ENCODE results near the gene CCDC71. TPM values are rescaled to one million over a fixed set of nuclear protein-coding genes. Genes with fewer than 3 reads are reported as not detected.
A peak's percentile ranks its signal among the peaks of the same experiment; 100 is the strongest.

The CCDC71 gene
- polyA plus RNA-seq, 2 donors = 10.1 to 19.1 TPM

DNA sequence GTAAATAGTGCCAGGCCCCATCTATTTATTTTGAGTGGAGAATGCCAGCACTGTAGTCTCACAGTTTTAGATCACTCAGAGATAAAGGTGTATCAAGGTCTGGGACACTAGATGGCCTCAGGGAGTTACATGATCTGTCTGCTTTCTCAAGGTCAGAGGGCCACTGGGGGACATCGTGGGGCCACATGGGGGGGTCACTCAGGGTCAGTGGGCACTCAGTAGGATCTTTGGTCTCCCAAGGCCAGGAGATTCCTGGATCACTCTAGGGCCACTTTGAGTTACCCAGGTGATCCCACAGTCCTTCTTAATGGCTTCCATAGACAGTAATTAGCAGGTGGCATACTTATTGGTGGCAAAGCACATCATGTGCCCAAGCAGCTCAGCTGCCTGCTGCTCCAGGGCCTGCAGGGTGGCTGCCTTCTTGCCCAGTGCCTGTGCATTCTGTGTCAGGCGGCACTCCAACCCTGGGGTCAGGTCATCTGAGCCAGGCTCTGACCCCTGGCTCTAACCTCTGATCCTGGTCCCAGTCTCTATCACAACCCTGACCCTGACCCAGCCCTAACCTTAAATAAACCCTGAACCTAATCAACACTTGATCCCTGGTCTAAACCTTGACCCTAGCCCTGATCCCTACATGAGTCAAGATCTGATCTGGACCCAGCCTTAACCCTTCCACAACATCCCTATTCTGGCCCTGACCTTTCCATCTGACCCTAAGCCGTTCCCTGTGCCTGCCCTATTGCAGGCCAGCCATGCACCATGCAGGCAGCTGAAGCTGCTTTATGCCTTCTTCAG, 31.5 kb downstream of the CCDC71 start:
- no peaks in the 10 kb centered on the region for H3K9me3 ChIP-seq (ENCODE audit: control insufficient read depth in 2 of 2, insufficient read depth in 1 of 2, low read depth in 1 of 2, low read length in 1 of 2)
- H3K27ac ChIP-seq (ENCODE audit: low read depth in 2 of 2, low read length in 1 of 2) = peak overlapping the region in 1 of 2 donors; percentile 56
- peaks cover 13 to 18% of the 10 kb centered on the region in 2 donors for H3K4me1 ChIP-seq (ENCODE audit: control insufficient read depth in 2 of 2, insufficient read depth in 2 of 2, low read length in 1 of 2)
- H3K27me3 ChIP-seq (ENCODE audit: control insufficient read depth in 1 of 2, insufficient read depth in 2 of 2, low read length in 2 of 2) = no peaks in the 10 kb centered on the region
- WGBS, 2 donors = 52 to 68% methylated on average over 3 of the region's 3 CpGs
- H3K36me3 ChIP-seq (ENCODE audit: control insufficient read depth in 2 of 2, insufficient read depth in 2 of 2, low read length in 1 of 2) = peaks cover 2 to 12% of the 10 kb centered on the region in 2 donors
- H3K4me3 ChIP-seq (ENCODE audit: low read depth in 1 of 2, low read length in 2 of 2) = no peak overlapping the region

DNA sequence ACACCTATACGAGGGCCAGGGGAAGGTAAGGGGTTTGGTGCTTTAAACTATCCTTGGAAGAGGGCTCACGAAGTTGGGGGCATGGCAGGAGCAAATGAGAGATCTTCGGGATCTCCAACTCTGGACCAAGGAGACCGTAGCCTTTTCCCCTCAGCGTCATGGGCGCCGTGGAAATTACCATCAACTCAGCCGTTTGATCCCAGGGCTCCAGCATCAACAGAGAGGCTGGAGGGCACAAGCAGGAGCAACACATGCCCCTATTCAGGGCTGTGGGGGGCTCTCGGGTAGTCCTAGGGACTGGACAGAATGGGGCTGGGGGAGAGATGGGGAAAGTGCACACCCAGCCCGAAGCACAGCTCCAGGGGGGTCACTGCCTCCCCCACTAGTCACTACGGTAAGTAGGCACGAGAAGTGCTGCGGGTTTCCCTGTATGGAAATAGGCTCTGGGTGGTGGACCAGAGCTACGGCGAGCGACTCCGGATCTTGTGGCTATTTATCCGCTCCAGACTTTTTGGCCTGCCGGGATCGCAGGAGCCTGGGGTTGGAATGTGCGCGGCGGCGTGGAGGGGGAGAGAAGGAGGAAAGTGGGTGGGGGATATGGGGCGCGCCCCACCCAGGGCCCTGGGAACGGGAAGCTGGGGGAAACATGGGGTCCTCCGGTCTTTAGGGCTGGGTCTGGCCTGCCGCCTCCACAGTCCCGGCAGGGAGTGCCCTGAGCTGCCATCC, 32.7 kb downstream of the CCDC71 start:
- Histone ChIP-seq H3K36me3 (ENCODE audit: control insufficient read depth in 2 of 2, insufficient read depth in 2 of 2, low read length in 1 of 2) (peaks cover 4 to 23% of the 10 kb centered on the region in 2 donors), H3K4me3 (ENCODE audit: low read depth in 1 of 2, low read length in 2 of 2) (peak overlapping the region; percentile 47 to 64), H3K9me3 (ENCODE audit: control insufficient read depth in 2 of 2, insufficient read depth in 1 of 2, low read depth in 1 of 2, low read length in 1 of 2) (no peaks in the 10 kb centered on the region), H3K27me3 (ENCODE audit: control insufficient read depth in 1 of 2, insufficient read depth in 2 of 2, low read length in 2 of 2) (no peaks in the 10 kb centered on the region), H3K27ac (ENCODE audit: low read depth in 2 of 2, low read length in 1 of 2) (peak overlapping the region; percentile 85 to 87), H3K4me1 (ENCODE audit: control insufficient read depth in 2 of 2, insufficient read depth in 2 of 2, low read length in 1 of 2) (peaks cover 13 to 18% of the 10 kb centered on the region in 2 donors)
- WGBS, 2 donors = 6 to 7% methylated on average over 28 to 30 of the region's 30 CpGs

DNA sequence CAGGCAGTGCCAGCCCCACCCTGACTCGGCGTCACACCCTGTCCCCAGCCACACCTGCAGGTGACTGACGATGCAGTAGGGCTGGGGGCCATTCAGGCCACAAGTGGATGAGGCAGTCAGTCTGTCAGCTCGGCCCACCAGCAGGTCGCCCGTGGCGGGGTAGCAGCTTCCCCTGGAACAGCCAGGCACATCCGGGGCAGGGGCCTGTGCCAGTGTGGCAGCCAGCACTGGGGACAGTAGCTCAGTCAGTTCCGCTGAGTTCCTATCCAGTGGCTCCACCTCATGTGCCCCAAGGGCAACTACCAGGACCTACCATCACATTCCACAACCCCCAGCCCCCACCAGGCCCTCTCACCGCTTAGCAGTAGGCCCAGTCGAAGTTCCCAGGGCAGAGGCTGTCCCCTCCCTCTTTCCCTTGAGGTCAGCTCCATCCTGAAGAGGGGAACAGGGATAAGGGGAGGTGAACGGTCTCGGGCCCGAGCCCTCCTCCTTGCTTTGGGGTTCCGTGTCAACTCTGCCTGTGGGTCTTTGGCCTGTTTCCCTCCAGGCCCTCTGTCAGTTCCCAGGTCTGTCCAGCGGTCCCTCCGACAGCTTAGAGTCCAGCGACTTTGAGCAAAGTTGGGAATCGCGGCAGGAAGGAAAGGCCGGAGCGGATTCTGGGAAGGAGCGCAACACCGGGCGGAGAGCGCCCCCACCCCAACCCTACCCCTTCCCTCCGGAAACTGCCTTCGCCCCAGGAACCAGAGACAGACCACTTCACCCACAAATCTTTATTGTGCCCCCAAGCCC, 33.5 kb downstream of the CCDC71 start, which contains the start of gene LAMB2:
Gene LAMB2 (minus strand): TSS at position 614 of the 789 bp plus-strand sequence. CDS start 183 bp downstream, at position 431.
- Histone ChIP-seq H3K27ac (ENCODE audit: low read depth in 2 of 2, low read length in 1 of 2) (peak within 1 kb of the TSS; percentile 85 to 87), H3K4me3 (ENCODE audit: low read depth in 1 of 2, low read length in 2 of 2) (peak within 1 kb of the TSS; percentile 47 to 64), H3K4me1 (ENCODE audit: control insufficient read depth in 2 of 2, insufficient read depth in 2 of 2, low read length in 1 of 2) (peaks cover 13 to 18% of the 10 kb centered on the region in 2 donors), H3K36me3 (ENCODE audit: control insufficient read depth in 2 of 2, insufficient read depth in 2 of 2, low read length in 1 of 2) (peaks cover 4 to 28% of the 10 kb centered on the region in 2 donors), H3K9me3 (ENCODE audit: control insufficient read depth in 2 of 2, insufficient read depth in 1 of 2, low read depth in 1 of 2, low read length in 1 of 2) (no peaks in the 10 kb centered on the region), H3K27me3 (ENCODE audit: control insufficient read depth in 1 of 2, insufficient read depth in 2 of 2, low read length in 2 of 2) (no peaks in the 10 kb centered on the region)
- 11 to 15% methylated on average over 27 to 28 of the region's 28 CpGs for WGBS, 2 donors

DNA sequence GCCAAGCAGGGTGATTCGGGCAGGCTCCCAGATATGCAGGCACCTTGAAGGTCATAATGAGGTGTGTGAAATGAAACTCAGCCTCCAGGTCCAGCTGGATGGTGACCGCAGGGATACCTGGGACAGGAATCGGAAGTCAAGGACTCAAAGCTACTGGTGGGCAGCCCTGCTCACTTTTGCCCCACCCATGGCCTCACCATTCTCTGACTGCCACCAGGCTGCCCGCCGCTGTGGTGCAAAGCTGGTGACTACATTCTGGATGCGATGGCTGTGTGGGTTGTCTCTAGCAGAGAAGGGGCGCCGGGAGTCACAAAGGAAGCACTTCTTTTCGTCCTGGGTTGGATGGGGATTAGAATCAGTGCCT, 34.1 kb downstream of the CCDC71 start:
- H3K27me3 ChIP-seq (ENCODE audit: control insufficient read depth in 1 of 2, insufficient read depth in 2 of 2, low read length in 2 of 2) = no peaks in the 10 kb centered on the region
- H3K4me1 ChIP-seq (ENCODE audit: control insufficient read depth in 2 of 2, insufficient read depth in 2 of 2, low read length in 1 of 2) = peaks cover 13 to 18% of the 10 kb centered on the region in 2 donors
- H3K9me3 ChIP-seq (ENCODE audit: control insufficient read depth in 2 of 2, insufficient read depth in 1 of 2, low read depth in 1 of 2, low read length in 1 of 2) = no peaks in the 10 kb centered on the region
- whole genome bisulfite sequencing, 2 donors = 37% methylated on average over 9 of the region's 9 CpGs
- peaks cover 4 to 28% of the 10 kb centered on the region in 2 donors for H3K36me3 ChIP-seq (ENCODE audit: control insufficient read depth in 2 of 2, insufficient read depth in 2 of 2, low read length in 1 of 2)
- H3K4me3 ChIP-seq (ENCODE audit: low read depth in 1 of 2, low read length in 2 of 2) = peak overlapping the region; percentile 47 to 64
- H3K27ac ChIP-seq (ENCODE audit: low read depth in 2 of 2, low read length in 1 of 2) = peak overlapping the region; percentile 85 to 87

DNA sequence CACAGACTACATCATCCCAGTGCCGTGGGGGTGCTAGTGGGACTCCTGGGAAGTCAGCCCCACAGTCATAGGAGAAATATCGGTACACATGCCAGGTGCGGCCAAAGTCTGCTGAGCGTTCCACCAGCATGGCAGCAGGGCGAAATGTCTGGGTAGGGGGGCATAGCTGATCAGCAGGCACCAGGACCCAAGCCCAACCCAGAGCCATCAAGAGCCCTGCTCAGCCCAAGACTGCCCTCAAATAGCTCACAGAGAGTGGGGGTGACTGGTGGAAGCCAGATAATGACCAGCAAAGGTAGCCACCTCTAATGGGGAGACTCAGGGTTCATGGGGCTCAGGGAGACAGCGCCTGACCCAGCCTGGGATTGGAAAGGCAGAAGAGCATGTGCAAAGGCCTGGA, 34.6 kb downstream of the CCDC71 start:
- H3K9me3 ChIP-seq (ENCODE audit: control insufficient read depth in 2 of 2, insufficient read depth in 1 of 2, low read depth in 1 of 2, low read length in 1 of 2) = no peaks in the 10 kb centered on the region
- H3K27ac ChIP-seq (ENCODE audit: low read depth in 2 of 2, low read length in 1 of 2) = peak overlapping the region; percentile 85 to 87

DNA sequence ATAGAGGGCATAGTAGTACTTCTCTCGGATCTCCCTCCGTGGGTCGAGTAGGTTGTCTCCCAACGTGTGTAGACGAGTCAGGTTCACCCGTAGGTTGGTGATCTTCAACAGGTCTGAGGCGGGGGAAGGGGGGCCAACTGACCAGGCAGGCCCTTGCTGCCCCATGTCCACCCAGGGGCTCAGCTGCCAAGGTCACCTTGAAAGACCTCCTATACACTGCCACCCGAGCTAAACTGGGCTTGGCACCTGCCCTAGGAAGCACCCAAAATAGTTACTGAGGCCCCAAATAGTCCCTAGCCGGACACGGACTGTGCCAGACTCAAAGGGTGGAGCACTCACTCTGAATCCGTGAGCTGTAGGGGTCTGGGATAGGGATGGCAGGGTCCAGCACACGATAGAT, 35.1 kb downstream of the CCDC71 start:
- H3K4me1 ChIP-seq (ENCODE audit: control insufficient read depth in 2 of 2, insufficient read depth in 2 of 2, low read length in 1 of 2) = peaks cover 13 to 18% of the 10 kb centered on the region in 2 donors
- no peaks in the 10 kb centered on the region for H3K9me3 ChIP-seq (ENCODE audit: control insufficient read depth in 2 of 2, insufficient read depth in 1 of 2, low read depth in 1 of 2, low read length in 1 of 2)
- peak overlapping the region in 1 of 2 donors; percentile 7 for H3K27ac ChIP-seq (ENCODE audit: low read depth in 2 of 2, low read length in 1 of 2)
- peaks cover 9 to 34% of the 10 kb centered on the region in 2 donors for H3K36me3 ChIP-seq (ENCODE audit: control insufficient read depth in 2 of 2, insufficient read depth in 2 of 2, low read length in 1 of 2)
- 69 to 71% methylated on average over 12 of the region's 12 CpGs for WGBS, 2 donors
- no peaks in the 10 kb centered on the region for H3K27me3 ChIP-seq (ENCODE audit: control insufficient read depth in 1 of 2, insufficient read depth in 2 of 2, low read length in 2 of 2)
- no peak overlapping the region for H3K4me3 ChIP-seq (ENCODE audit: low read depth in 1 of 2, low read length in 2 of 2)

More for the DNA sequence above, 34.6 kb downstream of the CCDC71 start:
- peaks cover 4 to 28% of the 10 kb centered on the region in 2 donors for H3K36me3 ChIP-seq (ENCODE audit: control insufficient read depth in 2 of 2, insufficient read depth in 2 of 2, low read length in 1 of 2)
- 90 to 91% methylated on average over 6 of the region's 6 CpGs for WGBS, 2 donors
- H3K4me3 ChIP-seq (ENCODE audit: low read depth in 1 of 2, low read length in 2 of 2) = peak overlapping the region; percentile 47 to 64
- peaks cover 13 to 18% of the 10 kb centered on the region in 2 donors for H3K4me1 ChIP-seq (ENCODE audit: control insufficient read depth in 2 of 2, insufficient read depth in 2 of 2, low read length in 1 of 2)
- H3K27me3 ChIP-seq (ENCODE audit: control insufficient read depth in 1 of 2, insufficient read depth in 2 of 2, low read length in 2 of 2) = no peaks in the 10 kb centered on the region

DNA sequence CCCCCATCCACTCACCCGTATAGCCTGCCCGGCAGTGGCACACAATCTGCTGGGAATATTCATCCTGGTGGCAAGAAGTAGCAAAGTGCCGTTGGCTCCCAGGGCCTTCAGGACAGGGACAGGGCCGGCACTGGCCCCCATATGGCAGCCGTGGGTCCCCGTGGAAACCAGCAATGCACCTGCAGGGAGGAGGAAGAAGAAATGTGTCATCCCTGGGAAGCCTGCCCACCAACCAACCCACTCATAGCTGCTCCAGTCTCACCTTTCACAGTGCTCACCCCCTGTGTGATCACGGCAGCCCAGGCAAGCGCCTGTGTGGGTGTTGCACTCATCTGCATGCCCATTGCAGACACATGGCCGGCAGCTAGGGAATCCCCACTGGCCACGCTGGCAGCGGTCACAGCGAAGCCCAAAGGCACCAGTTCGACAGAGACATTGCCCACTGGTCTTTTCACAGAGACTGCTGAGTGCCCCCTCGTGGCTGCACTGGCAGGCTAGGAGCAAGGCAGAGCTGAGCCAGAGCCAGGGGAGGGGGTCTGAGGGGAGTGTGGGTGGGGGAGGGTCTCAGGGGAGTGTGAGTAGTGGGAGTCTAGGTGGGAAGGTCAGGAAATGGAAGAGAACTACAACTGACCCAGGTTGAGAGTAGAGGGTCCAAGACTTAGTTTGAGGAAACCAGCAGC, 41.0 kb downstream of the CCDC71 start:
- Histone ChIP-seq H3K27ac (ENCODE audit: low read depth in 2 of 2, low read length in 1 of 2) (no peak overlapping the region), H3K36me3 (ENCODE audit: control insufficient read depth in 2 of 2, insufficient read depth in 2 of 2, low read length in 1 of 2) (peaks cover 20 to 67% of the 10 kb centered on the region in 2 donors), H3K27me3 (ENCODE audit: control insufficient read depth in 1 of 2, insufficient read depth in 2 of 2, low read length in 2 of 2) (no peaks in the 10 kb centered on the region), H3K9me3 (ENCODE audit: control insufficient read depth in 2 of 2, insufficient read depth in 1 of 2, low read depth in 1 of 2, low read length in 1 of 2) (no peaks in the 10 kb centered on the region), H3K4me3 (ENCODE audit: low read depth in 1 of 2, low read length in 2 of 2) (no peak overlapping the region), H3K4me1 (ENCODE audit: control insufficient read depth in 2 of 2, insufficient read depth in 2 of 2, low read length in 1 of 2) (peaks cover under 1 to 7% of the 10 kb centered on the region in 2 donors)
- 71 to 73% methylated on average over 14 of the region's 14 CpGs for WGBS, 2 donors

DNA sequence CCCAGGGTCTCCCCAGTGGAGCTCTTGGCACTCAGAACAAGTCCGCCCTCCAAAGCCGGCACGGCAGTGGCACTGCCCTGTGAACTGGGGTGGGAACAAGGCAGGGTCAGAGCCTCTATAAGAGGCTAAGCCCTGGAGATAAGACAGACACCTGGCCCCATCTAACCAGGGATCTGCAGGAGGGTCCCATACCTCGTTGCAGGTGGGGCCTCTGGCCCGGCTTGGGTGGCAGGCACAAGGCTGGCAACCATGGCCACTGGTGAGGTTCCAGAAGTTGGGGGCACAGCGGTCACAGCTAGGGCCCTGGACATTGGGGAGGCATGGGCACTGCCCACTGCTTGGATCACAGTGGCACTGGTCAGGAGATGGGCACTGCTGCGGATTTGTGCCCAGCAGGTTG, 41.9 kb downstream of the CCDC71 start:
- H3K36me3 ChIP-seq (ENCODE audit: control insufficient read depth in 2 of 2, insufficient read depth in 2 of 2, low read length in 1 of 2) = peaks cover 16 to 61% of the 10 kb centered on the region in 2 donors
- no peak overlapping the region for H3K4me3 ChIP-seq (ENCODE audit: low read depth in 1 of 2, low read length in 2 of 2)
- H3K27me3 ChIP-seq (ENCODE audit: control insufficient read depth in 1 of 2, insufficient read depth in 2 of 2, low read length in 2 of 2) = no peaks in the 10 kb centered on the region
- H3K4me1 ChIP-seq (ENCODE audit: control insufficient read depth in 2 of 2, insufficient read depth in 2 of 2, low read length in 1 of 2) = peaks cover 10 to 12% of the 10 kb centered on the region in 2 donors
- WGBS, 2 donors = 84 to 91% methylated on average over 7 of the region's 7 CpGs
- no peak overlapping the region for H3K27ac ChIP-seq (ENCODE audit: low read depth in 2 of 2, low read length in 1 of 2)
- H3K9me3 ChIP-seq (ENCODE audit: control insufficient read depth in 2 of 2, insufficient read depth in 1 of 2, low read depth in 1 of 2, low read length in 1 of 2) = no peaks in the 10 kb centered on the region

Data from esophagus (tissue), 2 donors.